ENCODE results near the gene MVB12B. TPM values are rescaled to one million over a fixed set of nuclear protein-coding genes. Genes with fewer than 3 reads are reported as not detected.

The MVB12B gene
- total and polyA plus RNA-seq, 2 of the 4 experiments (the other 2 are of a cell fraction): 2.0 to 4.0 TPM

DNA sequence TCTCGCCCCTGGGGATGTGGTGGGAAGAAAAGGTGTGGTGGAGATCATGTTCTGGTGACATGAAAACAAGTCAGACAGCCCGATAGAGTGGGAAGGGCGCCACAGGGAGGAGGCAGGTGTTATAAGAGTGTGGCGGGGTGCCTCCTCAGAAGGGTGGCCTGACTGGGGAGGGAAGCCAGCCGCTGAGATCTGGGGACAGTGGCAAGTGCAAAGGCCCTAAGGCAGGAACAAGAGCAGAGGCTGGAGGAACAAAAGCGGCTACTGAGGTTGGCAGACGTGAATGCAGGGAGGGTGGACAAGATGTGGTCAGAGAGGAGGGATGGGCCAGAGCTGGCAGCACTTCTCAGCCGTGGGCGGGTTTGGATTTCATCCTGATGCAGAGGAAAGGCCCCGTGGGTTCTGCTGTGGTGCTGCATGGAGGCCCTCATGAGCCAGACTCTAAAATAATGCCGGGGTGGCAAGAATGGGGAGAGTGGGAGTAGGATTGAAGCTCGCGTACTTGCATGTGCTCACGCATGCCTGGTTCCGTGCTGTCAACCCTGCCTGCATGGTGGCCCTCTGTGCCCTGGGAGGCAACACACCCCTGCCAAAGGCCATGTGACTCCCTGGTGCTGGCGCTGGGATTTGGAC, 89.2 kb downstream of the MVB12B start:
- Histone ChIP-seq H4K20me1 (ENCODE audit: insufficient read depth, low read length) (no peaks in the 10 kb centered on the region), H4K5ac (ENCODE audit: low read depth, low read length) (no peak overlapping the region), H3K36me3 (ENCODE audit: control insufficient read depth, insufficient read depth, low read length) (no peaks in the 10 kb centered on the region), H3K14ac (replicated peaks; ENCODE audit: low read depth, low read length) (no peak overlapping the region), H3K79me1 (ENCODE audit: low read depth in 1 of 2, low read length in 2 of 2) (no peaks in the 10 kb centered on the region), H2AFZ (replicated peaks; ENCODE audit: low read length, poor library complexity) (no peak overlapping the region), H3K9me1 (ENCODE audit: insufficient read depth, low read length) (no peaks in the 10 kb centered on the region; the same call in 1 of the 2 replicates), H3K56ac (ENCODE audit: extremely low read depth, insufficient read depth, low read length) (no peak overlapping the region), H3K23ac (ENCODE audit: low read depth, low read length) (no peak overlapping the region), H2BK15ac (ENCODE audit: low read depth, low read length) (no peak overlapping the region), H2AK5ac (ENCODE audit: low read depth, low read length) (no peak overlapping the region), H3K4ac (ENCODE audit: low read depth, low read length) (no peak overlapping the region), H3K4me2 (ENCODE audit: low read depth, low read length) (no peak overlapping the region), H3K9ac (ENCODE audit: low read depth, low read length) (no peak overlapping the region), H3K4me1 (ENCODE audit: control insufficient read depth, insufficient read depth, low read length) (no peaks in the 10 kb centered on the region), H3K9me3 (ENCODE audit: control insufficient read depth, insufficient read depth, low read length) (no peaks in the 10 kb centered on the region), H3K4me3 (ENCODE audit: insufficient read depth, low read depth, low read length) (no peak overlapping the region), H2AK9ac (replicated peaks; ENCODE audit: low read depth, low read length, poor library complexity) (no peak overlapping the region), H3K18ac (ENCODE audit: low read depth, low read length) (no peak overlapping the region), H2BK120ac (ENCODE audit: low read depth, low read length) (no peak overlapping the region), H2BK5ac (ENCODE audit: low read depth, low read length, poor library complexity, severe bottlenecking) (no peak overlapping the region), H4K91ac (ENCODE audit: insufficient read depth, low read depth, low read length) (no peak overlapping the region), H2BK20ac (ENCODE audit: low read depth, low read length) (no peak overlapping the region), H3K27me3 (ENCODE audit: control insufficient read depth, insufficient read depth, low read length) (no peaks in the 10 kb centered on the region), H3K27ac (ENCODE audit: insufficient read depth, low read length) (no peak overlapping the region), H4K8ac (ENCODE audit: low read depth in 2 of 2, low read length in 2 of 2) (no peak overlapping the region)
- CTCF ChIA-PET: interaction anchor here (0.8 kb wide), 1 partner anchor 19 kb away, joined by 3 read pairs; no protein-coding TSS in a partner anchor
- POLR2A ChIA-PET (ENCODE audit: unreplicated experiment): no interaction called here
- whole genome bisulfite sequencing, 2 experiments (ENCODE audit: extremely low coverage in 2 of 2, insufficient read length in 1 of 2): 96% methylated on average over 10 of the region's 16 CpGs; no CpG with 5 or more reads in 1 of the 2 experiments
- BruUV-seq (replicated peaks): no TSS peak
- dilution Hi-C loops (cut with HindIII; ENCODE audit: low sequenced_read_pairs, unreplicated experiment): no loop called here
- intact Hi-C loops (cut with micrococcal nuclease): no loop called here
- no peak for DNase-seq
- no peak for TF ChIP-seq NFE2L2 (IDR thresholded peaks at IDR 0.05; ENCODE audit: low read depth, low read length)
- TF ChIP-seq CEBPB (IDR thresholded peaks at IDR 0.05; ENCODE audit: low read depth, low read length): no peak
- TF ChIP-seq POLR2A (IDR thresholded peaks at IDR 0.05; ENCODE audit: low read depth, low read length): no peak
- no peak for TF ChIP-seq CHD1 (IDR thresholded peaks at IDR 0.05; ENCODE audit: low read depth, low read length)
- TF ChIP-seq SMC3 (IDR thresholded peaks at IDR 0.05; ENCODE audit: low read depth, low read length): no peak
- no peak for TF ChIP-seq MAZ (IDR thresholded peaks at IDR 0.05; ENCODE audit: borderline replicate concordance, low read depth, low read length)
- no peak for TF ChIP-seq MXI1 (IDR thresholded peaks at IDR 0.05; ENCODE audit: borderline replicate concordance, low read depth, low read length)
- TF ChIP-seq RCOR1 (IDR thresholded peaks at IDR 0.05; ENCODE audit: insufficient replicate concordance, low read length): no peak
- no peak for TF ChIP-seq RFX5 (IDR thresholded peaks at IDR 0.05; ENCODE audit: low read depth, low read length)
- no peak for TF ChIP-seq BHLHE40 (IDR thresholded peaks at IDR 0.05; ENCODE audit: low read depth, low read length)
- TF ChIP-seq FOS (IDR thresholded peaks at IDR 0.05; ENCODE audit: low read depth, low read length): no peak
- no peak for TF ChIP-seq RAD21 (IDR thresholded peaks at IDR 0.05; ENCODE audit: low read length)
- TF ChIP-seq, protein P1, sequence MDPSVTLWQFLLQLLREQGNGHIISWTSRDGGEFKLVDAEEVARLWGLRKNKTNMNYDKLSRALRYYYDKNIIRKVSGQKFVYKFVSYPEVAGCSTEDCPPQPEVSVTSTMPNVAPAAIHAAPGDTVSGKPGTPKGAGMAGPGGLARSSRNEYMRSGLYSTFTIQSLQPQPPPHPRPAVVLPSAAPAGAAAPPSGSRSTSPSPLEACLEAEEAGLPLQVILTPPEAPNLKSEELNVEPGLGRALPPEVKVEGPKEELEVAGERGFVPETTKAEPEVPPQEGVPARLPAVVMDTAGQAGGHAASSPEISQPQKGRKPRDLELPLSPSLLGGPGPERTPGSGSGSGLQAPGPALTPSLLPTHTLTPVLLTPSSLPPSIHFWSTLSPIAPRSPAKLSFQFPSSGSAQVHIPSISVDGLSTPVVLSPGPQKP (IDR thresholded peaks at IDR 0.05; ENCODE audit: borderline replicate concordance, low read depth, low read length): no peak
- TF ChIP-seq USF2 (IDR thresholded peaks at IDR 0.05; ENCODE audit: low read depth, low read length): no peak
- TF ChIP-seq MAFK (IDR thresholded peaks at IDR 0.05; ENCODE audit: low read depth, low read length): no peak
- TF ChIP-seq, protein P2, sequence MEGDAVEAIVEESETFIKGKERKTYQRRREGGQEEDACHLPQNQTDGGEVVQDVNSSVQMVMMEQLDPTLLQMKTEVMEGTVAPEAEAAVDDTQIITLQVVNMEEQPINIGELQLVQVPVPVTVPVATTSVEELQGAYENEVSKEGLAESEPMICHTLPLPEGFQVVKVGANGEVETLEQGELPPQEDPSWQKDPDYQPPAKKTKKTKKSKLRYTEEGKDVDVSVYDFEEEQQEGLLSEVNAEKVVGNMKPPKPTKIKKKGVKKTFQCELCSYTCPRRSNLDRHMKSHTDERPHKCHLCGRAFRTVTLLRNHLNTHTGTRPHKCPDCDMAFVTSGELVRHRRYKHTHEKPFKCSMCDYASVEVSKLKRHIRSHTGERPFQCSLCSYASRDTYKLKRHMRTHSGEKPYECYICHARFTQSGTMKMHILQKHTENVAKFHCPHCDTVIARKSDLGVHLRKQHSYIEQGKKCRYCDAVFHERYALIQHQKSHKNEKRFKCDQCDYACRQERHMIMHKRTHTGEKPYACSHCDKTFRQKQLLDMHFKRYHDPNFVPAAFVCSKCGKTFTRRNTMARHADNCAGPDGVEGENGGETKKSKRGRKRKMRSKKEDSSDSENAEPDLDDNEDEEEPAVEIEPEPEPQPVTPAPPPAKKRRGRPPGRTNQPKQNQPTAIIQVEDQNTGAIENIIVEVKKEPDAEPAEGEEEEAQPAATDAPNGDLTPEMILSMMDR (conservative IDR thresholded peaks at IDR 0.05; ENCODE audit: low read depth, low read length): no peak
- in situ Hi-C loops (cut with MboI; ENCODE audit: low sequenced_read_pairs): no loop called here
- no peak for ATAC-seq (ENCODE audit: low read depth)
